IMR-90 (cell line): ENCODE data around the gene ARHGEF17. TPM values are rescaled to one million over a fixed set of nuclear protein-coding genes. Genes with fewer than 3 reads are reported as not detected.

ENCODE experiments used
- ATAC-seq: fragments of 200-7000 bp; cut with Tn5 transposase; 2 replicates; pipeline ENCODE4 v1.9.1; 2020; ENCODE audit warnings: low read depth, mild to moderate bottlenecking, moderate library complexity
- BruUV-seq: library from RNA; stranded (reverse); fragments of 400-500 nt; replicated peaks from 2 replicates; lab custom pipeline; 2021; lab: Mats Ljungman, UMichigan
- CTCF ChIA-PET: fragments of 300-600 bp; formaldehyde crosslinking; extraction: SDS; loops from one replicate; lab custom pipeline; 2021; ENCODE audit warnings: antibody characterized with exemption; lab: Yijun Ruan, JAX
- POLR2A ChIA-PET: fragments of 300-600 bp; sonication (Branson Sonifier 250); formaldehyde crosslinking; loops from one replicate; lab custom pipeline; 2022; ENCODE audit warnings: antibody characterized with exemption; ENCODE audit not compliant: unreplicated experiment; lab: Charles Lee
- DNase-seq: peaks from one replicate; pipeline ENCODE4 v3.0.0; 2013
- H2AFZ ChIP-seq: replicated peaks from 2 replicates; pipeline ENCODE3; 2013; ENCODE audit warnings: low read length, mild to moderate bottlenecking; ENCODE audit not compliant: poor library complexity
- H2AK5ac ChIP-seq: 2 replicates; pipeline ENCODE4 v1.6.1; 2013; ENCODE audit warnings: low read depth, low read length, inconsistent platforms
- H2AK9ac ChIP-seq: replicated peaks from 2 replicates; pipeline ENCODE3; 2013; ENCODE audit warnings: mild to moderate bottlenecking, low read depth, low read length, moderate library complexity; ENCODE audit not compliant: poor library complexity
- H2BK120ac ChIP-seq: 2 replicates; pipeline ENCODE4 v1.6.1; 2013; ENCODE audit warnings: low read depth, low read length, inconsistent platforms
- H2BK15ac ChIP-seq: 3 replicates; pipeline ENCODE4 v1.6.1; 2013; ENCODE audit warnings: low read depth, low read length, inconsistent platforms
- H2BK20ac ChIP-seq: 2 replicates; pipeline ENCODE4 v1.6.1; 2013; ENCODE audit warnings: low read depth, mild to moderate bottlenecking, inconsistent platforms, low read length, moderate library complexity
- H2BK5ac ChIP-seq: 2 replicates; pipeline ENCODE4 v1.6.1; 2013; ENCODE audit warnings: mild to moderate bottlenecking, low read depth, low read length, inconsistent platforms; ENCODE audit not compliant: poor library complexity, severe bottlenecking
- H3K14ac ChIP-seq: replicated peaks from 2 replicates; pipeline ENCODE4 v1.6.1; 2013; ENCODE audit warnings: low read depth, low read length, inconsistent platforms
- H3K18ac ChIP-seq: 2 replicates; pipeline ENCODE4 v1.6.1; 2013; ENCODE audit warnings: low read depth, low read length, control low read depth
- H3K23ac ChIP-seq: 2 replicates; pipeline ENCODE4 v1.6.1; 2013; ENCODE audit warnings: low read depth, low read length, inconsistent platforms
- H3K27ac ChIP-seq: 2 replicates; pipeline ENCODE4 v1.5.1; 2013; ENCODE audit warnings: mild to moderate bottlenecking, control low read depth, low read length; ENCODE audit not compliant: insufficient read depth
- H3K27me3 ChIP-seq: 2 replicates; pipeline ENCODE4 v1.6.1; 2013; ENCODE audit warnings: low read length; ENCODE audit not compliant: control insufficient read depth, insufficient read depth
- H3K36me3 ChIP-seq: 2 replicates; pipeline ENCODE4 v1.6.1; 2013; ENCODE audit warnings: low read length, mixed read lengths; ENCODE audit not compliant: control insufficient read depth, insufficient read depth
- H3K4ac ChIP-seq: 2 replicates; pipeline ENCODE4 v1.6.1; 2013; ENCODE audit warnings: low read depth, low read length, inconsistent platforms
- H3K4me1 ChIP-seq: 2 replicates; pipeline ENCODE4 v1.6.1; 2013; ENCODE audit warnings: low read length, mixed read lengths; ENCODE audit not compliant: control insufficient read depth, insufficient read depth
- H3K4me2 ChIP-seq: 2 replicates; pipeline ENCODE4 v1.6.1; 2013; ENCODE audit warnings: low read depth, mild to moderate bottlenecking, control low read depth, low read length, moderate library complexity
- H3K4me3 ChIP-seq: 2 replicates; pipeline ENCODE4 v1.5.1; 2013; ENCODE audit warnings: low read depth, mild to moderate bottlenecking, control low read depth, low read length, moderate library complexity; ENCODE audit not compliant: insufficient read depth
- H3K56ac ChIP-seq: 2 replicates; pipeline ENCODE4 v1.6.1; 2013; ENCODE audit warnings: low read length, inconsistent platforms; ENCODE audit not compliant: insufficient read depth; ENCODE audit errors: extremely low read depth
- H3K79me1 ChIP-seq, 2 experiments: 2 replicates each; pipeline ENCODE4 v1.6.1; 2013; ENCODE audit warnings: low read length in 2 of 2, inconsistent platforms in 1 of 2, low read depth in 1 of 2
- H3K9ac ChIP-seq: 2 replicates; pipeline ENCODE4 v1.6.1; 2013; ENCODE audit warnings: low read depth, low read length, control low read depth
- H3K9me1 ChIP-seq: 2 replicates; pipeline ENCODE4 v1.6.1; 2013; ENCODE audit warnings: low read length, inconsistent platforms; ENCODE audit not compliant: insufficient read depth
- H3K9me3 ChIP-seq: 2 replicates; pipeline ENCODE4 v1.6.1; 2013; ENCODE audit warnings: low read length; ENCODE audit not compliant: control insufficient read depth, insufficient read depth
- H4K20me1 ChIP-seq: 2 replicates; pipeline ENCODE4 v1.6.1; 2013; ENCODE audit warnings: low read length, inconsistent platforms; ENCODE audit not compliant: insufficient read depth
- H4K5ac ChIP-seq: 2 replicates; pipeline ENCODE4 v1.6.1; 2013; ENCODE audit warnings: mild to moderate bottlenecking, low read depth, low read length, control low read depth
- H4K8ac ChIP-seq, 2 experiments: 2 replicates each; pipeline ENCODE4 v1.6.1; 2013; ENCODE audit warnings: low read depth in 2 of 2, low read length in 2 of 2, control low read depth in 1 of 2, inconsistent platforms in 1 of 2
- H4K91ac ChIP-seq: 2 replicates; pipeline ENCODE4 v1.6.1; 2013; ENCODE audit warnings: low read depth, low read length, inconsistent platforms; ENCODE audit not compliant: insufficient read depth
- POLR2A ChIP-seq: IDR thresholded peaks from 2 replicates; pipeline ENCODE4 v1.6.1; 2012; ENCODE audit warnings: mild to moderate bottlenecking, low read depth, low read length
- WGBS, 2 experiments: methylation state at CpG; one replicate each; pipeline versions ENCODE4 v1.1.5 to v1.1.7; 2013; ENCODE audit warnings: missing lambda C conversion rate in 2 of 2; ENCODE audit not compliant: insufficient read length in 1 of 2; ENCODE audit errors: extremely low coverage in 2 of 2; 5-methylcytosine and 5-hydroxymethylcytosine counted together
- dilution Hi-C: fragments of 300-500 bp; cut with HindIII; formaldehyde crosslinking; loops from one replicate; pipeline ENCODE4 v1.14.3; 2018; ENCODE audit warnings: low sequenced_read_pairs; ENCODE audit not compliant: unreplicated experiment
- in situ Hi-C: fragments of 300-500 bp; cut with MboI; formaldehyde crosslinking; loops from 3 replicates; pipeline ENCODE4 v1.14.3; 2019; ENCODE audit warnings: low sequenced_read_pairs, inconsistent platforms, mixed read lengths
- intact Hi-C: fragments of 100-400 bp; cut with micrococcal nuclease; formaldehyde crosslinking; loops from 2 replicates; pipeline ENCODE4 v1.10.0; 2022
- polyA plus RNA-seq, 3 experiments: library from polyadenylated mRNA; depleted of rRNA; stranded (reverse); fragments of >200 nt; gene quantifications; 2 replicates each; pipeline ENCODE4 v1.2.3, GENCODE V29; 2012; ENCODE audit warnings: low replicate concordance in 1 of 3
- total RNA-seq: library from RNA; depleted of rRNA; stranded (reverse); fragments of >200 nt; gene quantifications from 2 replicates; pipeline ENCODE4 v1.2.3, GENCODE V29; 2012

The ARHGEF17 gene
- total and polyA plus RNA-seq, 2 of the 4 experiments (the other 2 are of a cell fraction) = 21.7 to 97.7 TPM

DNA sequence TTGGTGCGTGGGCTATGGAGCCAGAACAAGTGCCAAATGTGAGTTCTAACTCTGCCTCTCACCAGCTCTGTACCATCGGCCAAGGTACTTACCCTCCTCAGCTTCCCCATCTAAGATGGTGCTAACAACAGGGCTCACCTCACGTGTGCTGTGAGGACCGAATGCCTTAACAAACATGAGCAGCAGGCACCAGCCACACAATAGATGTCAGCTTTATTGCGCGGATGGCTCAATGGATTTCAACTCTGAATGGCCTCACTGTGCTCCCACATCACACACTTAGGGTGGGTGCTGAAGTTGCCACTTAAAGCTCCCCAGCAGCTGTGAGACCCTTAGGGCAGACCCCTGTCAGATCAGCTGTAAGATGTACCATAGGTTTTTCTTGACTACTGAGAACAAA, 92.2 kb downstream of the ARHGEF17 start:
- Histone ChIP-seq H4K91ac (no peak overlapping the region), H2AK9ac (no peak overlapping the region), H2BK15ac (no peak overlapping the region), H3K4me3 (no peak overlapping the region), H3K18ac (no peak overlapping the region), H3K9me1 (no peaks in the 10 kb centered on the region; the same call in none of the 2 replicates), H2BK120ac (no peak overlapping the region), H2BK5ac (no peak overlapping the region), H3K4ac (no peak overlapping the region), H3K9ac (no peak overlapping the region), H3K4me1 (peaks cover 6% of the 10 kb centered on the region; the same call in 1 of the 2 replicates), H3K14ac (0 out of 2 replicates have a peak overlapping the region, but pooled peaks have one; percentile 7), H3K79me1 (no peaks in the 10 kb centered on the region; a peak in 1 of 4 replicates), H3K23ac (no peak overlapping the region), H3K9me3 (no peaks in the 10 kb centered on the region), H2AFZ (no peak overlapping the region), H2AK5ac (no peak overlapping the region), H4K5ac (no peak overlapping the region), H2BK20ac (no peak overlapping the region), H3K36me3 (peaks cover 4% of the 10 kb centered on the region; the same call in 1 of the 2 replicates), H3K56ac (no peak overlapping the region), H3K4me2 (no peak overlapping the region), H3K27me3 (no peaks in the 10 kb centered on the region), H4K20me1 (no peaks in the 10 kb centered on the region), H3K27ac (no peak overlapping the region), H4K8ac (no peak overlapping the region)
- in situ Hi-C loops = loop anchor here (5.0 kb wide), 1 partner anchor 257 kb away; no protein-coding TSS in a partner anchor
- CTCF ChIA-PET = interaction anchor here (2.0 kb wide), 1 partner anchor 49 kb away, joined by 12 read pairs; no protein-coding TSS in a partner anchor
- POLR2A ChIA-PET = no interaction called here
- TF ChIP-seq POLR2A = no peak
- ATAC-seq (no peak), DNase-seq (no peak)
- dilution Hi-C loops = no loop called here
- intact Hi-C loops = loop anchor here (5.0 kb wide), 1 partner anchor 532 kb away; no protein-coding TSS in a partner anchor
- 100% methylated on average over 1 of the region's 6 CpGs; no CpG with 5 or more reads in 1 of the 2 experiments for WGBS, 2 experiments
- no TSS peak for BruUV-seq
